GM12875 (cell line): Measurements from ENCODE around the gene MCF2L2.

ENCODE experiments used
- H3K4me3 ChIP-seq: one replicate; pipeline ENCODE4 v1.5.1; 2011; ENCODE audit warnings: low read depth, low read length, control low read depth
- TF ChIP-seq, protein P1 (sequence below): IDR thresholded peaks from 2 replicates; pipeline ENCODE4 v1.5.1; 2011; ENCODE audit warnings: low read depth, mild to moderate bottlenecking, control low read depth, inconsistent platforms, low read length, moderate library complexity, borderline replicate concordance; ENCODE audit not compliant: insufficient read depth

Gene MCF2L2

DNA sequence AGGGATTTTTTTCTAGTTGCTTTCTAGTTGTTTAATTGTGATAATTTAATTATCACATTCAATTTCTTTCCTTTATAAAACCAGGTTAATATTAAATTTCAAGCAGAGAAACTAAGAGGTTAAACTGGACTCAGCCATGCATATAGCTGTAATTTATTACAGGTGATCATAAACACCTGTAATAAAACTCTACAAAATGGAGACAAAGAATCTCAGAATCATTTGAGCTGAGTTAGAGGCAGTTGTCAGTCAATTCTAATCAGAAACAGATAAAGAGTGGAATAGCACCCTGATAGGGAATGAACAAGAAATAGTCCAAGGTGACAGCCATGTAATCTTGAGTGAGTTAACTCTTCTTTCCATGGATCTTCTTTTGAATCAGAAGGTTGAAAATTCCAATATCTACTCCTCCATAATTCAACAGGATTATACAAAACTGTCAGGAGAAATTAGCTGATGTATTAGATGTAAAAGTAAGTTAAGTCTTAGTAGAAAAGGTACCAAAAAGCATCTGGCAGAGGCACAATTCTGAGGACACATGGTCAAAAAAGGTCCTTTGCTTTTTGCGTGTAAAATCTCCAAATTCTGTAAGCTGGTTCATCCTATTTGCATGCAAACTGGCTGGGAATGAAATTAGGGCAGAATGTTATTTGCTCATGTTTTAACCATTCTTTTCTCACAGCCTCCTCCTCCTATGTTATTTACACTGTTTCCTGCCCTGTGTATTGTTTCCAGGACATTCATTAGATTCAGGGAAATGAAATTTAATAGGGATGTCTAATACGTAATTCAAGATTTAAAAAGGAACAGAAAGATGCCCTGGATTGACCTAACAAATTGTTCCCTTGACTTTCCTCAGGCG is 214.8 kb downstream of the MCF2L2 start:
- TF ChIP-seq, protein P1, sequence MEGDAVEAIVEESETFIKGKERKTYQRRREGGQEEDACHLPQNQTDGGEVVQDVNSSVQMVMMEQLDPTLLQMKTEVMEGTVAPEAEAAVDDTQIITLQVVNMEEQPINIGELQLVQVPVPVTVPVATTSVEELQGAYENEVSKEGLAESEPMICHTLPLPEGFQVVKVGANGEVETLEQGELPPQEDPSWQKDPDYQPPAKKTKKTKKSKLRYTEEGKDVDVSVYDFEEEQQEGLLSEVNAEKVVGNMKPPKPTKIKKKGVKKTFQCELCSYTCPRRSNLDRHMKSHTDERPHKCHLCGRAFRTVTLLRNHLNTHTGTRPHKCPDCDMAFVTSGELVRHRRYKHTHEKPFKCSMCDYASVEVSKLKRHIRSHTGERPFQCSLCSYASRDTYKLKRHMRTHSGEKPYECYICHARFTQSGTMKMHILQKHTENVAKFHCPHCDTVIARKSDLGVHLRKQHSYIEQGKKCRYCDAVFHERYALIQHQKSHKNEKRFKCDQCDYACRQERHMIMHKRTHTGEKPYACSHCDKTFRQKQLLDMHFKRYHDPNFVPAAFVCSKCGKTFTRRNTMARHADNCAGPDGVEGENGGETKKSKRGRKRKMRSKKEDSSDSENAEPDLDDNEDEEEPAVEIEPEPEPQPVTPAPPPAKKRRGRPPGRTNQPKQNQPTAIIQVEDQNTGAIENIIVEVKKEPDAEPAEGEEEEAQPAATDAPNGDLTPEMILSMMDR, result no peak
- no peak overlapping the region for H3K4me3 ChIP-seq

DNA sequence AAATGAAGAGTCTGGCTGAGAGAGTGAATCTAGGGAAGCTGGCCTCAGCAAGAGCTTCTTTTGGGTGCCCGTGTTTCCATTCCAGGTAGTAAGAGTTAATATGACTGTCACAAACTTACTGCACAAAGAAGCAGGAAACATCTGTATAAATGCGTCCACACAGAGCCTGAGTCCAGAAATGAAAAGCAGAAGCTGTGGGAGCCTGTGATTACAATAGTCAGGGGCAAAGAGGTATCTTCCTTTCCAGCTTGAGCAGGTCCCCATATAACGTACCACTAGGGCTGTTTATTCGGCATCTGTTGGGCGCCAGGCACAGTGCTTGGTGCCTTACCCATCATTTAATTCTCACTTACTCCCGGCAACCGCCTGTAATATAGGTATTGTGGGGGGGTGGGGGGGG is 215.9 kb downstream of the MCF2L2 start:
- TF ChIP-seq, protein P1, result no peak

DNA sequence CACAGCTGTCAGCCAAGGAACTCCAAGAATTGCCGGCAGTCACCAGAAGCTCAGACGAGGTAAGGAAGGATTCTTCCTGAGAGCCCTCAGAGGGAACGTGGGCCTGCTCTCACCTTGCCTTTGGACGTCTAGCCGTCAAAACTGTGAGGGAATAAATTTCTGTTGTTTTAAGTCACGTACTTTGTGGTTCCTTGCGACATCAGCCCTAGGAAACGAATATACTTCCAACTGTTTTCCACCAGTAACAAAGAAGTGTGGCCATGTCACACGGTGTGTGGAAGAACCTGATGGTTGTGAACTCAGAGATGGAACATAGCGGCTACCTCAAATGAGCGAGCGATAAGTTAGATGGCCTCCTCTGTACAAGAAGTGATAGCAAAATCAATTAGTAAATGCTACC is 216.3 kb downstream of the MCF2L2 start:
- TF ChIP-seq, protein P1, result no peak
- no peak overlapping the region for H3K4me3 ChIP-seq

More for the DNA sequence above, 215.9 kb downstream of the MCF2L2 start:
- no peak overlapping the region for H3K4me3 ChIP-seq

DNA sequence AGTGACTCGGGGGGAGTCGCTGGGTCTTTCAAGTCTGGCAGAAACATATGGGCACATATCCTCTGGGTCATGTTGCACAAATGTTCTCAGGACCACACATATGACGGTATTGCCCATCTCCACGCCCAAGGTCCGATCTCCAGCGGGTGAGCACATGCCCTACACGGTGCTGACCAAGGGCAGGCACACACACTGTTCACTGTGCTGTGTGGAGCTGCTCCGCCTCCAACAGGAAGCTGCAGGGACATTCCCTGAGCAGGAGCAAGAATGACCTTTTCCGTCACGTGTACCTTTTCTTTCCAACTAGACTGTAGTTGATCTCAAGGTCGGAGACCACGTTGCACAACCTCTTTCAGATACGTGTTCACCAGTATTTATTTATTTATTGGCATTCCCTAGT is 217.1 kb downstream of the MCF2L2 start:
- no peak overlapping the region for H3K4me3 ChIP-seq
- TF ChIP-seq, protein P1, result no peak

DNA sequence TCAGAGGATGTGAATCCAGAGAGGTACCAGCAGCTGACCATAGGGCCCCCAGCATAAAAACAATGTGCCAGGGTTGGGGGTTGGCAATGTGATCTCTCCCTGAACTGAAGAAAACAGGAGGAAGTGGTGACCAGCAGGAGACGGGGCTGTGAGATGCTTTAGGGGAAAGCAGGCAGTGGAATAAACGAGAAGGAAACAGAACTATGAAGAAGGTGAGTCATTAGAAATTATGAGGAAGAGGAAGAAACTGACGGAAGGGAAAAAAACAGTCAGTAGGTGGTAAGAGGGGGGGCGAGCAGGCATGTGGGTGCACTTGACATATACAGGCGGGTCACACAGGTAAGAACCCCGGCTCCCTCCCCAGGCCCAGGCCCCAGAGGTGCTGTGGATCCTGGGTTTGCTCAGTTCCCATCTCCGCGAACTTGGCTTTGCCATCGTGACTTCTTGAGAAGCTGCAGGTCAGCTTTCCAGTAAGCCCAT is 217.5 kb downstream of the MCF2L2 start:
- TF ChIP-seq, protein P1, result no peak

DNA sequence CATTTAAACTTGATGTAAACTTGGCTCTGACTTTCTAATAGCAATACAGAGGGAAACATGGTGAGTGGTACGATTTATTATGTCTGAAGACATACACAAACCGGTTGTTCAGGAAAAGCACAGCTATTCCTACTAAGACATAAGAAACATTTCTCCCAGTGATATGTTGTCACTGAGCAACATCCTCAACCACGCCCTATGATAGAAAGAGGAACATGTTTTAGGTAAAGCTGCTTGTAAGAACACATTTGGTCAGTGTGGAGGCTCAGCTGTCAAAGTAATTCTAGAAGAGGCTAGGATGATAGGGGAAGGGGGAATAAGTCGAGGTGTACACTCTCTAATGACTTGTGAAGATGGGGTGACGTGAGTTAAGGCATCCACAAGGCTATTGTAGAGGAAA is 218.1 kb downstream of the MCF2L2 start:
- no peak overlapping the region for H3K4me3 ChIP-seq

More for the DNA sequence above, 217.5 kb downstream of the MCF2L2 start:
- no peak overlapping the region for H3K4me3 ChIP-seq

More for the DNA sequence above, 218.1 kb downstream of the MCF2L2 start:
- TF ChIP-seq, protein P1, result no peak
